HEK293 (cell line): ENCODE measurements around the gene TET2.

ENCODE experiments used
- REST ChIP-seq: fragments of 450-650 bp; formaldehyde crosslinking; IDR thresholded peaks from 2 replicates; pipeline ENCODE4 v1.5.1; 2016; ENCODE audit warnings: missing biosample characterization, missing genetic modification characterization
- ZFP41 ChIP-seq: fragments of 450-650 bp; formaldehyde crosslinking; IDR thresholded peaks from 2 replicates; pipeline ENCODE4 v1.5.1; 2016; ENCODE audit warnings: missing biosample characterization, missing genetic modification characterization, borderline replicate concordance
- ZNF302 ChIP-seq: fragments of 450-650 bp; formaldehyde crosslinking; IDR thresholded peaks from 2 replicates; pipeline ENCODE4 v1.5.1; 2016; ENCODE audit warnings: missing biosample characterization, missing genetic modification characterization, low read depth
- ZNF692 ChIP-seq: fragments of 450-650 bp; formaldehyde crosslinking; IDR thresholded peaks from 2 replicates; pipeline ENCODE4 v1.5.1; 2016; ENCODE audit warnings: missing biosample characterization, missing genetic modification characterization
- TF ChIP-seq, protein P1 (sequence below): fragments of 450-650 bp; formaldehyde crosslinking; IDR thresholded peaks from 2 replicates; pipeline ENCODE4 v1.5.1; 2016; ENCODE audit warnings: missing biosample characterization, missing genetic modification characterization

DNA sequence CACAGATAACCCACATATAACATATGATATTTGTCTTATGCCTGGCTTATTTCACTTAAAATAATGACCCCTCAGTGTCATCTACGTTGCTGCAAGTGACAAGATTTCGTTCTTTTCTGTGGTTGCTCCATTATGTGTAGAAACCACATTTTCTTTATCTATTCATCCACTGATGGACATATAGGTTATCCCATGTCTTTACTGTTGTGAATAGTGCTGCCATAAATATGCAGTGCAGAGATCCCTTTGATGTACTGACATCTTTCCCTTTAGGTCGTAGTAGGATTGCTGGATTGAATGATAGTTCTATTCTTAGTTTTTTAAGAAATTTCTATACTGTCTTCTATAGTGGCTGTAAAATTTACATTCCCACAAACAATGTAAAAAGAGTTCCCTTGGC lies 135.8 kb downstream of the TET2 start:
- TF ChIP-seq, protein P1, sequence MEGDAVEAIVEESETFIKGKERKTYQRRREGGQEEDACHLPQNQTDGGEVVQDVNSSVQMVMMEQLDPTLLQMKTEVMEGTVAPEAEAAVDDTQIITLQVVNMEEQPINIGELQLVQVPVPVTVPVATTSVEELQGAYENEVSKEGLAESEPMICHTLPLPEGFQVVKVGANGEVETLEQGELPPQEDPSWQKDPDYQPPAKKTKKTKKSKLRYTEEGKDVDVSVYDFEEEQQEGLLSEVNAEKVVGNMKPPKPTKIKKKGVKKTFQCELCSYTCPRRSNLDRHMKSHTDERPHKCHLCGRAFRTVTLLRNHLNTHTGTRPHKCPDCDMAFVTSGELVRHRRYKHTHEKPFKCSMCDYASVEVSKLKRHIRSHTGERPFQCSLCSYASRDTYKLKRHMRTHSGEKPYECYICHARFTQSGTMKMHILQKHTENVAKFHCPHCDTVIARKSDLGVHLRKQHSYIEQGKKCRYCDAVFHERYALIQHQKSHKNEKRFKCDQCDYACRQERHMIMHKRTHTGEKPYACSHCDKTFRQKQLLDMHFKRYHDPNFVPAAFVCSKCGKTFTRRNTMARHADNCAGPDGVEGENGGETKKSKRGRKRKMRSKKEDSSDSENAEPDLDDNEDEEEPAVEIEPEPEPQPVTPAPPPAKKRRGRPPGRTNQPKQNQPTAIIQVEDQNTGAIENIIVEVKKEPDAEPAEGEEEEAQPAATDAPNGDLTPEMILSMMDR (tag by site-specific recombination), result no peak
- TF ChIP-seq ZFP41 (tag by site-specific recombination), result no peak
- no peak for TF ChIP-seq ZNF692 (tag by site-specific recombination)
- no peak for TF ChIP-seq REST (tag by site-specific recombination)
- no peak for TF ChIP-seq ZNF302 (tag by site-specific recombination)
